NCI-H748 (cell line): ENCODE measurements around the gene PIK3CA.
"Not testable (repeated sequence)": the region's sequence is repeated elsewhere in the genome, so short reads cannot be mapped to it uniquely, and the experiment has no call there.

Experiments used
- DNase-seq: peaks from one replicate; lab custom pipeline; 2025; ENCODE audit not compliant: unreplicated experiment; lab: John Stamatoyannopoulos, UW

PIK3CA gene

DNA sequence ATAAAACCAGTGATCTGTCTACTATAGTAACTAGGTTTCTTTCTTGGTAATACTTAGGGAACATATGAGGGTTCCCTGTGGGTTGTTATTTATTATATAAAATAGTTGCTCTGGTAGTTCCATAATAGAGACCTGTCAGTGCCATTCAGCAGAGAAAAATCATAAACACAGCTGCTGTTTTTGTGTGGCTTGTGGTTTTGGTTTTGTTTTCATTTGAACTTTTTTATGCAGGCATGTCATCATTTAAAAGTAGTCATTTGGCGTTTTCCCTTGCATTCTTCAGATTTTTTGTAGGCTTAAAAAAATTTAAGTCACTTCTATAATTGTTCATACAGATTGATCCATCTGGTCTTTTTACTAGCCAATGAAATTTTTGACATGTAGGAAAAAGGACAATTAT lies 47.9 kb downstream of the PIK3CA start:
- no peak for DNase-seq

DNA sequence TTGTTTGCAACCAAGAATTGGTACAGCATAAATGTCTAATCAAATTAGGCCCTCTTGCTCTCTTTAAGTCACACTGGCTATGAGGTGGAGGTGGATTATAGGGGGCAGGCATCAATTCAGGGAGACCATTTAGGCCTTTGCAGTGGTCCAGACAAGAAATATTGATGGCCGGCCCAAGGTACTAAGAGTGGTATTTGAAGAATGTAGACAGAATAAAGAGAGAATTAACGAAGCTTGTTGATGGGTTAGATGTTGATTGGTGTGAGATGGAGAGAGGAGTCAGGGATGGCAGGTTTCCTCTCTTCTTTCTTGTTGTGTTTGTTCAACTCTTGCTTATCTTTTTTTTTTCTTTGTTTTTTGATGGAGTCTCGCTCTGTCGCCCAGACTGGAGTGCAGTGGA lies 48.5 kb downstream of the PIK3CA start:
- DNase-seq = no peak

DNA sequence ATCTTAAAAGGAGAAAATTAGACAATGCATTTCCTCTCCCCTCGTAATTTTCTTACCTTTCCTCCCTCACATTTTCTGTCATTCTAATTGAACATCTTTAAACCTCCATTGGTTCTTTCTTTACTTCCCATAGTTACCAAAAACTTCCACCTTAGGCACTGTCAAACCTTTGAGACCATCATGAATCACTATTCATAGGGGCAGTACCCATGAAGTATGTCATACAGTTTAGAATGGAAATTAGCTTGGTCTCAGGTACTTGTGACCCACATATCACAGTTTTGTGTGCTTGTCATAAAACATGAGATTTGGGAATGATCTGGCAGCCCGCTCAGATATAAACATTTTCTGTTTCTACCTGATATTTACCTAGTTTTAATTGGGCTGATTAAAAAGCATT lies 52.6 kb downstream of the PIK3CA start:
- DNase-seq = no peak

DNA sequence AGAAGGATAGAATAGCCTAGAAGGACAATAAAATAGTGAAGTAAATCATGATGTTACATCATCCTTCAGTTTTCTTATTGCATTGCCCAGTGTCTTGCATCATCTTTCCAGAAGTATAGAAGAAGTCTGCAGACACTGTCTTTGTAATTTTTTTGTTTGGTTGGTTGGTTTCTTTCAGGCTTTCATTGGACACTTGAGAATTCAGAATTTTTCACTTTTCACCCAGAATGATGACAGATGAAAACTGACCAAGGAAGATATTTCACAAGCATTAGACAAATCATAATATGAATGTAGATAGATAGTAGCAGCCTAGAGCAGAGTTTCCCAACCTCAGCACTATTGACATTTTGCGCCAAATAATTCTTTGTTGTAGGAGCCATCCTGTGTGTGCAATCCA lies 67.4 kb downstream of the PIK3CA start:
- DNase-seq = not testable (repeated sequence)

DNA sequence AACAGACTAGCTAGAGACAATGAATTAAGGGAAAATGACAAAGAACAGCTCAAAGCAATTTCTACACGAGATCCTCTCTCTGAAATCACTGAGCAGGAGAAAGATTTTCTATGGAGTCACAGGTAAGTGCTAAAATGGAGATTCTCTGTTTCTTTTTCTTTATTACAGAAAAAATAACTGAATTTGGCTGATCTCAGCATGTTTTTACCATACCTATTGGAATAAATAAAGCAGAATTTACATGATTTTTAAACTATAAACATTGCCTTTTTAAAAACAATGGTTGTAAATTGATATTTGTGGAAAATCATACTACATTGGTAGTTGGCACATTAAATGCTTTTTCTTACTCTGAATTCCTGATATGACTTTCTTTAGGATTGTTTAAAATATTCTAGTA lies 70.1 kb downstream of the PIK3CA start:
- not testable (repeated sequence) for DNase-seq

DNA sequence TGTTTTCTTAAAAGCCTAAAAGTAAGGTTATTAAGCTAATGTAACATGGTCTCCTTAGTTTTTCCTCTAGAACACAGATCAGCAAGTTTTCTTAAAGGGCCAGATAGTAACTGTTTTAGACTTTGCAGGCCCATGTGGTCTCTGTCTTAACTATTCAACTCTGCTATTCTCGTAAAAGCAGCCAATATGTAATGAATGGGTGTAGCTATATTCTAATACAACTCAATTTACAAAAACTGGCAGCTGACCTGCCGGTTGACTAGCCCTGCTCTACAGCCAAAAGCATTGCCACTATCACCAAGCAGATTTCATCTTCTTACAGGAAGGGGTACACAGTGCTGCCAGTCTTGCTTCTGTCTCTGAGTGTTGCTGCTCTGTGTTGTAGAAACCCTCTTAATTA lies 75.4 kb downstream of the PIK3CA start:
- DNase-seq = no peak

DNA sequence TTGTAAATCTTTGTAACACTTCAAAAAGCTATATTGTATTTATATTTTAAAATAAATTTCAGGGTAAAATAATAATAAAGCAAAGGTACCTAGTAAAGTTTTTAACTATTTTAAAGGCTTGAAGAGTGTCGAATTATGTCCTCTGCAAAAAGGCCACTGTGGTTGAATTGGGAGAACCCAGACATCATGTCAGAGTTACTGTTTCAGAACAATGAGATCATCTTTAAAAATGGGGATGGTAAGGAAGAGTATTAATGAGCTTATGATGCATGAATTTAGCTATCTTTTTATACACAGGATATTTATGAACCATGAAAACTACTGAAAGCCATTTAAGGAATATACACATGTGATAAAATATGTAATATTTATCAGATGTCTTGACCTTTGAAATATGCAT lies 76.4 kb downstream of the PIK3CA start:
- DNase-seq = no peak

DNA sequence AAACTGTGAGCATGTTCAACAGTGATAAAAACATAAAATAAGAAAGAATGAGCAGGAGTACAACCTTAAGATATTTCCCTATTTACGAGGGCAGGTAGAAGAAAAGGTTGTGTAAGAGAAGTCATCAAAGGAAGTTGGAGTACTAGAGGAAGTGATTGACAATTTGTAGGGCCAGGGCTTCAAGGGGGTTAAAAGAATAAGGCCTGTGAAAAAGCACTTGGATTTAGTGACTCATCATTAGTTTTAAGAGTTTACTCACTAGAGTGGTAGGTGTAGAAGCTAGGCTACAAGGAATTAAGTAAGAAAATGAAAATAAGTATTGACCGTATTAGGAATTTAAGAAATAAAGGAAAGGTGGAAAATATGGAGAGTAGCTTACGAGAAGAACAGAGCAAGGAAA lies 79.2 kb downstream of the PIK3CA start:
- DNase-seq = no peak

DNA sequence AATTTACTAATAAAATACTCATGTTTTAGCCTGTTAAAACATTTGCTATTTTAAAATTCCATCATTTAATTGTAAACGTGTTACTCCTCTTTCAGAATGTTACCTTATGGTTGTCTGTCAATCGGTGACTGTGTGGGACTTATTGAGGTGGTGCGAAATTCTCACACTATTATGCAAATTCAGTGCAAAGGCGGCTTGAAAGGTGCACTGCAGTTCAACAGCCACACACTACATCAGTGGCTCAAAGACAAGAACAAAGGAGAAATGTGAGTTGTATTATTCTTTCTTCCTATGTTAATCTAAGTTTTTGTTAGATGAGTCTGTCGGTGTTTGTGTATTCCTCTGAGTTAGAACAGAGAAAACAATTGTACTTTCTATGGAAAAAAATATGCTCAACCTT lies 81.0 kb downstream of the PIK3CA start:
- no peak for DNase-seq

DNA sequence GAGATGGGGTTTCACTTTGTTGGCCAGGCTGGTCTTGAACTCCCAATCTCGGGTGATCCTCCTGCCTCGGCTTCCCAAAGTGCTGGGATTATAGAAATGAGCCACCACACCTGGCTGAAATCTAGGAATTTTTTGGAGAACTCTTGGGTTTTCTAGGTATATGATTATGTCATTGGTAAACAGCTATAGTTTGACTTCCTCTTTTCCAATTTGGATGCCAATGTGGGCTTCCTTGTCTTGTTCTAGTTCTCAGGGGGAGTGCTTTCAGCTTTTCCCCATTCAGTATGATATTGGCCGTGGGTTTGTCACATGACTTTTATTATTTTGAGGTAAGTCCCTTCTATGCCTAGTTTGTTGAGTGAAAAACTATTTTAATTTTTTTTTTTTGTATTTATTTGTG lies 84.9 kb downstream of the PIK3CA start:
- DNase-seq = no peak

DNA sequence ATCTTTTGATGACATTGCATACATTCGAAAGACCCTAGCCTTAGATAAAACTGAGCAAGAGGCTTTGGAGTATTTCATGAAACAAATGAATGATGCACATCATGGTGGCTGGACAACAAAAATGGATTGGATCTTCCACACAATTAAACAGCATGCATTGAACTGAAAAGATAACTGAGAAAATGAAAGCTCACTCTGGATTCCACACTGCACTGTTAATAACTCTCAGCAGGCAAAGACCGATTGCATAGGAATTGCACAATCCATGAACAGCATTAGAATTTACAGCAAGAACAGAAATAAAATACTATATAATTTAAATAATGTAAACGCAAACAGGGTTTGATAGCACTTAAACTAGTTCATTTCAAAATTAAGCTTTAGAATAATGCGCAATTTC lies 86.0 kb downstream of the PIK3CA start:
- no peak for DNase-seq

DNA sequence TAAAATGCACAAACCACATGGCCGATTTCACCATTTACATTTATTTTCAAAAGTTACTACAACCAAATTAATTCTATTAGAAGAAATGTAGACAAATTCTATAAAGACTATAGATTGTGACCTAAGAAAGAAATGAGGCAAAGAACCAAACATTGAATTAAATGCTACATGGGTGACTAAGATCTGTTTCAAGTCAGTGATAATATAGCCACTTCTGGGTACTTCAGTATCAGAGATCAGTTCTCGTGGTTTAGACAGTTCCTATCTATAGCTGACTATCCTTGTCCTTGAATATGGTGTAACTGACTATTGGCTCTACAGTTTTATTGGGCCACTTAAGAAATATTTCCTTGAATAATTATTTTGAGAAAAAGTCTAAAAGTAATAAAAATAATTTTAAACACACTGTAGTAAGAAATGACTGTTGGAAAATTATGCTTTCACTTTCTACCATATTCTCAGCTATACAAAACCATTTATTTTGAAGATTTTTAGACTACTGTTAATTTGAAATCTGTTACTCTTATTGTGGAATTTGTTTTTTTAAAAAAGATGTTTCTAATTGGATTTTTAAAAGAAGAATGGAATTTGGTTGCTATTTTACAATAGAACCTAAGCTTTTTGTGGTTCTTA lies 88.6 kb downstream of the PIK3CA start:
- DNase-seq = no peak

DNA sequence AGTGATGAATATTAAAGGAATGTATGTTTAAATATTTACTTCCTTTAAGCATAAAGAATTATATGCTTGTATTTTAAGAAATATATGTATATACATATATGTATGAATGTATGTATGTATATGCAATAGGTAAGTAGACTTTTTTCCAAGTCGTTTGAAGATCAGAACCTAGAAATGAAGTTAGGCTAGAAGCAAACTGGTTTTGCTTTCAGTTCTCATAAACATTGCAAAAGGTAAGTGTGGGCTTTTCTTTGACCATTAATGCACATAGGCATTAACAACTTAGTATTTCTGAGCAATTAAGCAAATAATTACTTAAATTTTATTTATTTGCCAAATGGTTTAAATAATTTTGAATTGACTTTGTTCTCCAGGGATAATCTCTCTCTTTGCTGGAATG lies 92.1 kb downstream of the PIK3CA start:
- not testable (repeated sequence) for DNase-seq

DNA sequence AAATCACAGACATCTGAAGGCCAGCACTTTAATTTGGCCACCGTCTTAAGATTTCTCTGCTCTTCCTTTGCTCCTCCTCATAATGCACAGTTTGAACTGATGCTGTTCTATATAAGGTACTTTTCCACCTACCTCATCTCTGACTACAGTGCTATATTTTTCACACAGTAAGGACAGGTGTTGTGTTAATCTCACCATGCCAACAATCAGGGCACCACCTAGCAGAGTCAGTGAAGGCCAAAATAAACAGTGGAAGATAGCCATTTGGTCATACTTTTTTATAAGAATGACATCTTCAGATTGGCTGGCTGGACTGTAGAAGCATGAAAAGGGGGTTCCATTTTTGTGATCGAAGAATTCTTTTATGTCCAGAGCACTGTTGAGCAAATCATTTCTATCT lies 94.7 kb downstream of the PIK3CA start:
- not testable (repeated sequence) for DNase-seq

DNA sequence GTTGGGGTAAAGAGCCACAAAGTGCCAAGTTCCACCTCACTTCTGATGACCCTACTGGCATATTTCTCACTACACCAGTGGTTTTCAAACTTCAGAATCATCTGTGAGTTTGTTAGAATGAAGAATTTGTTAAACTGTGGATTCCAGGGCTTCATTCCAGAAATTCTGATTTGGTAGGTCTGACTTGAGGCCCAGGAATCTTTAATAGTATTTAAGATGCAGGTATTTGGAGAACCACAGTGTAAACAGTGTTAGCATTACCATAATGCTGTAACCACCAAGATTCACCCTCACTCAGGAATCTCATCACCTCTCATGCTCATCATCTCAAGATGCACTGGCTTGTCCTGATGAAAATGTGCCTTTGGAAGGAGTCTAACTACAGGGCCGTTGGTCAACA lies 96.7 kb downstream of the PIK3CA start:
- no peak for DNase-seq

DNA sequence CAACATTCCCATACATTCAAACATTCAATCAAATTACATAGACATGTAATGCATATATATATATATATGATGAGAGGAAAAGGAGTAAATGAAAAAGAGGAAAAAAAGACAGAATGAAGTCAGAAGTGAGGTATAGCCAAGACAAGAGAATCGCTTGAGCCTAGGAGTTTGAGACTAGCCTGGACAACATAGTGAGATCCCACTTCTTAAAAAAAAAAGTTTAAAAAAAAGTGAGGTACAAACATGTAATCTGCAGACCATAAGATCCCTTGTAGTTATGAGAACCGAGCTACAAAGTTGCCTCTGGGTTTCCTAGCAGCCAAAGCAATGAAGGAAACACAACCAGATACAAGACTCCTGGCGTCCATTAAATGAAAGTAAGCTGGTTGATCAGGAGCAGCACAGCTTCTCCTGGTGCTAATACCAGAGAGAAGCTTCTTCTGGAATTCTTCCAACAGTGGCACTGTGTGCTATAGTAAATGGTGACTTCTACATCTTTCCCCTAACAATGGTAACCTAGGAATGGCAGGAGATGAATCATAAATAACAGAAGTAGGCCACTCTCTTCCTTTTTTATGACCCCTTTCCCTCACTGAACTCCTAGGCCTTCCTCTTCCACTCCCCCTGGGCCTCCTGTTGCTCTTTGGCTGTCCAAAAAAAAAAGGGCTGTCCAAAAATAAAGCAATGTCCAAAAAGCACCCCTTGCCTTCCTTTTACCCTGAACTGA lies 99.3 kb downstream of the PIK3CA start:
- DNase-seq = no peak

DNA sequence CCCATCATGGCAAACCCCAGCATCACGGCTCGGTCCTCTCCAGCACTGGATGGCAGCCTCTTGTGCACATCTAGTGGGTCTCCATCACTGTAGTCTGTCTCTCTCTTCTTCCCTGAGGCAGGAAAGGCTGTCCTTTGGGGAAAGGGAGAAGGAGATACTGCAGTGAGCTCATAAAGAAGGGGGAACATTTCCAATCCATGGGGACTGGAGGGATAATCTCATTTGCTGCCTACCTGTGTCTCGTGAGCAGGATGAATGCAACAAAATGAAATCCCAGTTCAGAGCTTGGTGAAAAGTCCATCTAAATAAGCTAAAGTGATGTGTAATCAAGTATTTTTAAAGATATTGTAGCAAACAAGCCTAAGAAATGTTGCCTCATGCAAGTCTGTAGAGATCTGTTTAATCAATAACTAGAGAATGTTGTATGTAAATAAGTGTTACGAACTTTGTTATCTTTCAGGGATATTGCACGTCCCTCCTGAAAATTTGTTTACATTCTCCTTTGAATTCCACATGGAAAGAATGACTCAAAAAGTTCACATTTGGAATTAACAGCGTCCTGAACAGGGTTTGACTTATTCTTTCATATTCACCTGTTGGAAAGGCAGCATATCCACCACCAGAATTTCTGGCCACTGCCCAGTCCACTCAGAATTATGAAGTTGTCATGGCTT lies 102.8 kb downstream of the PIK3CA start, which contains the start of gene KCNMB3:
Gene KCNMB3, minus strand, starts transcription at position 312 of the 674 bp plus-strand sequence. Its CDS starts 124 bp downstream, at position 188.
- DNase-seq = no peak

DNA sequence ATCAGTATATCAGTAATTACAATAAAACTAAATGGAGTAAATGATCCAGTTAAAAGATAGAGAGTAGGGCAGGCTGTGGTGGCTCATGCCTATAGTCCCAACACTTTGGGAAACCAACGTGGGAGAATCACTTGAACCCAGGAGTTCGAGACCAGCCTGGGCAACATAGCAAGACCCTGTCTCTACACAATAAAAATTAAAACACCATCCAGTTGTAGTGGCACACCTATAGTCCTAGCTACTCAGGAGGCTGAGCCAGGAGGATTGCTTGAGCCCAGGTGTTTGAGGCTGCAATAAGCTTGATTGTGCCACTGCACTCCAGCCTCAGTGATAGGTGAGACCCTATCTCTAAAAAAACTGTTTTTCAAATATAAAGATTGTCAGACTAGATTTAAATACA lies 108.7 kb downstream of the PIK3CA start:
- DNase-seq = no peak

DNA sequence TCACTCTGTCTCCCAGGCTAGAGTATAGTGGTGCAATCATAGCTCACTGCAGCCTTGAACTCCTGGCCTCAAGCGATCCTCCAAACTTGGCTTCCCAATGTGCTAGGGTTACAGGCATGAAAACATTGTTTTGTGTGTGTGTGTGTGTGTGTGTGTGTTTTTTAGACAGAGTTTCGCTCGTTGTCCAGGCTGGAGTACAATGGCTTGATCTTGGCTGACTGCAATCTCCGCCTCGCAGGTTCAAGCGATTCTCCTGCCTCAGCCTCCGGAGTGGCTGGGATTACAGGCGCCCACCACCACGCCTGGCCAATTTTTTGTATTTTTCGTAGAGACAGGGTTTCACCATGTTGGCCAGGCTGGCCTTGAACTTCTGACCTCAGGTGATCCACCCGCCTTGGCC lies 109.6 kb downstream of the PIK3CA start:
- not testable (repeated sequence) for DNase-seq

DNA sequence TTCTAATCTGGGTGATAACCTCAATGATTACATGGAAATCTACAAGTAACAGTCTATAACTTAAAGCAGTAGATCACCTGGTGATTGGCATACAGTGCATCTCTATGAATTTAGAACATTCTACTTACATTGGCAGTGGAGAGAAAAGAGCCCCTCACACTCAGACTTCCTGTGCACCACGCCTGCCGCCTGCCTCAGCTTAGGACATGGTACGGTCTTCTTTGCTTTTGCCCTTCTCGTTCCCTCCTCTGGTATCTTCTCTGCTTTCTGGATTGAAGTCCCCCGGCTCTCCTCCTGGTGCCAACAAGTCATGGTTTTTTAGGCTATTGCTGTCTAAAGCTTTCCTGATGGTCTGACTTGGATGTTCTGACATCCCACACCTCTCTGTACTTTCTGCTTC lies 110.7 kb downstream of the PIK3CA start:
- no peak for DNase-seq

DNA sequence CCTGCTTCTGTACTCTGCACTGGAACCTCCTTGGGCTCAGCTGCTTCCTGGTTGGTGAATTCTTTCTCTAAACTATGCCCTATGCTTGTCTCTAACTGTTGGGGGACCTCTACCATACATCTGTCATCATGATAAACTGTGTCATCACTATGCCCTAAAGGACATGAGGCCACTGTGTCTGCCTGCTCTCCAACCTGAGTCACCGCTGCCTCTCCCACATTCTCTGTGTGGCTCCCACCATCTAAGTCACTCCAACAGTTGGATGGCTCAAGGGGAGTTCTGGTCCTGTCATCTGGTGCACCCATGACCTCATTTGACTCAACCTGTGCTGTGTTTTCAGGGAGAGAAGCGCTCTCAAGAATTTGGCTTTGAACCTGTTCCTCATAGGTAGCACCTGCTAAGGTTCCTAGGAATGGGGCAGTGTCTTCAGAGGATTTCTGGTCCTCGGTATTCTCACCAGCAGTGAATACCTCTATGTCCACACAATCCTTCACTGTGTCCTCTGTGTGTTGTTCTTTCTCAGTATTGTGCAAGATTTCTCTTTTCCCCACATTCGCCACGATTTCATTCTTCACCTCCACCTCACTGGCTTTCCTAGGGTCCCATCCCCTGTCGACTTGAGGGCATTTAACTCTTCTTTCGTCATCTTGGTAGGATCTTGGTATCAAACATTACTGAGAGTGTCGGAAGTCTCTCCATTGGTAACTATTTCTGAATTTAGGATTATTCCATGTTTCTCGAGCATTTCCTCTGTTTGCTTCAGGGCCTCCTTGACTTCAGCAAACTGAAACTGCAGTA lies 112.0 kb downstream of the PIK3CA start:
- DNase-seq = not testable (repeated sequence)
